Neural cell (in vitro differentiated cells): Measurements from ENCODE around the gene CBLIF.
"Not testable (repeated sequence)": the region's sequence is repeated elsewhere in the genome, so short reads cannot be mapped to it uniquely, and the experiment has no call there.

ENCODE experiments used
- EP300 ChIP-seq: fragments of 450-650 bp; conservative IDR thresholded peaks from 2 replicates; pipeline ENCODE4 v1.6.1; 2014; ENCODE audit warnings: antibody characterized with exemption, mild to moderate bottlenecking, moderate library complexity; ENCODE audit not compliant: poor library complexity, severe bottlenecking
- EZH2 ChIP-seq: fragments of 200-600, 300-800 bp; shearing (Covaris generic), sonication (generic); IDR thresholded peaks from 2 replicates; pipeline ENCODE4 v1.6.1; 2014; ENCODE audit warnings: antibody characterized with exemption, low read length, borderline replicate concordance, mild to moderate bottlenecking; ENCODE audit not compliant: insufficient read depth, poor library complexity, severe bottlenecking
- MXI1 ChIP-seq: fragments of 450-650 bp; conservative IDR thresholded peaks from 2 replicates; pipeline ENCODE4 v1.6.1; 2014; ENCODE audit warnings: antibody characterized with exemption, mild to moderate bottlenecking; ENCODE audit not compliant: poor library complexity, severe bottlenecking
- POLR2AphosphoS5 ChIP-seq: IDR thresholded peaks from 2 replicates; pipeline ENCODE4 v1.6.1; 2012
- SMC3 ChIP-seq: fragments of 450-650 bp; conservative IDR thresholded peaks from 2 replicates; pipeline ENCODE4 v1.6.1; 2014; ENCODE audit warnings: antibody characterized with exemption, mild to moderate bottlenecking, moderate library complexity; ENCODE audit not compliant: poor library complexity
- TAF1 ChIP-seq: IDR thresholded peaks from 2 replicates; pipeline ENCODE4 v1.6.1; 2012; ENCODE audit warnings: low read depth
- TF ChIP-seq, protein P1 (sequence below): fragments of 450-650 bp; IDR thresholded peaks from 2 replicates; pipeline ENCODE4 v1.5.1; 2014; ENCODE audit warnings: antibody characterized with exemption, mild to moderate bottlenecking, moderate library complexity; ENCODE audit not compliant: poor library complexity, severe bottlenecking
- TF ChIP-seq, protein P2 (sequence below): IDR thresholded peaks from 2 replicates; pipeline ENCODE4 v1.6.1; 2012; ENCODE audit warnings: borderline replicate concordance

DNA sequence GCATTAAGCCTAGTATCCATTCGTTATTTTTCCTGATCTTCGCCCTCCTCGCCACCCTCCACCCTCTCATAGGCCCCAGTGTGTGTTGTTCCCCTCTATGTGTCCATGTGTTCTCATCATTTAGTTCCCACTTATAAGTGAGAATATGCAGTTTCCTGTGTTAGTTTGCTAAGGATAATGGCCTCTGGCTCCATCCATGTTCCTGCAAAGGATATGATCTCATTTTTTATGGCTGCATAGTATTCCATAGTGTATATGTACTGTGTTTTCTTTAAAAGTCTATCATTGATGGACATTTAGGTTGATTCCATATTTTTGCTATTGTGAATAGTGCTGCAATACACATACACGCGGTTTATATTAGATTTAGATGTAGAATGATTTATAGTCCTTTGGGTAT is 6.1 kb upstream of the CBLIF start:
- TF ChIP-seq POLR2AphosphoS5, TAF1, EZH2, MXI1, SMC3, EP300: not testable (repeated sequence)
- TF ChIP-seq, protein P1, sequence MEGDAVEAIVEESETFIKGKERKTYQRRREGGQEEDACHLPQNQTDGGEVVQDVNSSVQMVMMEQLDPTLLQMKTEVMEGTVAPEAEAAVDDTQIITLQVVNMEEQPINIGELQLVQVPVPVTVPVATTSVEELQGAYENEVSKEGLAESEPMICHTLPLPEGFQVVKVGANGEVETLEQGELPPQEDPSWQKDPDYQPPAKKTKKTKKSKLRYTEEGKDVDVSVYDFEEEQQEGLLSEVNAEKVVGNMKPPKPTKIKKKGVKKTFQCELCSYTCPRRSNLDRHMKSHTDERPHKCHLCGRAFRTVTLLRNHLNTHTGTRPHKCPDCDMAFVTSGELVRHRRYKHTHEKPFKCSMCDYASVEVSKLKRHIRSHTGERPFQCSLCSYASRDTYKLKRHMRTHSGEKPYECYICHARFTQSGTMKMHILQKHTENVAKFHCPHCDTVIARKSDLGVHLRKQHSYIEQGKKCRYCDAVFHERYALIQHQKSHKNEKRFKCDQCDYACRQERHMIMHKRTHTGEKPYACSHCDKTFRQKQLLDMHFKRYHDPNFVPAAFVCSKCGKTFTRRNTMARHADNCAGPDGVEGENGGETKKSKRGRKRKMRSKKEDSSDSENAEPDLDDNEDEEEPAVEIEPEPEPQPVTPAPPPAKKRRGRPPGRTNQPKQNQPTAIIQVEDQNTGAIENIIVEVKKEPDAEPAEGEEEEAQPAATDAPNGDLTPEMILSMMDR = not testable (repeated sequence)
- TF ChIP-seq, protein P2, sequence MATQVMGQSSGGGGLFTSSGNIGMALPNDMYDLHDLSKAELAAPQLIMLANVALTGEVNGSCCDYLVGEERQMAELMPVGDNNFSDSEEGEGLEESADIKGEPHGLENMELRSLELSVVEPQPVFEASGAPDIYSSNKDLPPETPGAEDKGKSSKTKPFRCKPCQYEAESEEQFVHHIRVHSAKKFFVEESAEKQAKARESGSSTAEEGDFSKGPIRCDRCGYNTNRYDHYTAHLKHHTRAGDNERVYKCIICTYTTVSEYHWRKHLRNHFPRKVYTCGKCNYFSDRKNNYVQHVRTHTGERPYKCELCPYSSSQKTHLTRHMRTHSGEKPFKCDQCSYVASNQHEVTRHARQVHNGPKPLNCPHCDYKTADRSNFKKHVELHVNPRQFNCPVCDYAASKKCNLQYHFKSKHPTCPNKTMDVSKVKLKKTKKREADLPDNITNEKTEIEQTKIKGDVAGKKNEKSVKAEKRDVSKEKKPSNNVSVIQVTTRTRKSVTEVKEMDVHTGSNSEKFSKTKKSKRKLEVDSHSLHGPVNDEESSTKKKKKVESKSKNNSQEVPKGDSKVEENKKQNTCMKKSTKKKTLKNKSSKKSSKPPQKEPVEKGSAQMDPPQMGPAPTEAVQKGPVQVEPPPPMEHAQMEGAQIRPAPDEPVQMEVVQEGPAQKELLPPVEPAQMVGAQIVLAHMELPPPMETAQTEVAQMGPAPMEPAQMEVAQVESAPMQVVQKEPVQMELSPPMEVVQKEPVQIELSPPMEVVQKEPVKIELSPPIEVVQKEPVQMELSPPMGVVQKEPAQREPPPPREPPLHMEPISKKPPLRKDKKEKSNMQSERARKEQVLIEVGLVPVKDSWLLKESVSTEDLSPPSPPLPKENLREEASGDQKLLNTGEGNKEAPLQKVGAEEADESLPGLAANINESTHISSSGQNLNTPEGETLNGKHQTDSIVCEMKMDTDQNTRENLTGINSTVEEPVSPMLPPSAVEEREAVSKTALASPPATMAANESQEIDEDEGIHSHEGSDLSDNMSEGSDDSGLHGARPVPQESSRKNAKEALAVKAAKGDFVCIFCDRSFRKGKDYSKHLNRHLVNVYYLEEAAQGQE = not testable (repeated sequence)
